MM.1S (cell line): ENCODE results near the gene UBN1.

ENCODE experiments used
- EZH2 ChIP-seq: fragments of 300-600 bp; sonication (generic); optimal IDR thresholded peaks from 2 replicates; pipeline ENCODE3; 2017; ENCODE audit warnings: low read depth, mild to moderate bottlenecking, antibody characterized with exemption, low read length, mixed read lengths
- EZH2phosphoT487 ChIP-seq: fragments of 300-600 bp; sonication (generic); IDR thresholded peaks from 2 replicates; pipeline ENCODE4 v1.6.1; 2018; ENCODE audit warnings: antibody characterized with exemption, low read length
- TF ChIP-seq, protein P1 (sequence below): fragments of 300-600 bp; sonication (generic); IDR thresholded peaks from 2 replicates; pipeline ENCODE4 v1.5.1; 2016; ENCODE audit warnings: antibody characterized with exemption, low read length, mixed read lengths

DNA sequence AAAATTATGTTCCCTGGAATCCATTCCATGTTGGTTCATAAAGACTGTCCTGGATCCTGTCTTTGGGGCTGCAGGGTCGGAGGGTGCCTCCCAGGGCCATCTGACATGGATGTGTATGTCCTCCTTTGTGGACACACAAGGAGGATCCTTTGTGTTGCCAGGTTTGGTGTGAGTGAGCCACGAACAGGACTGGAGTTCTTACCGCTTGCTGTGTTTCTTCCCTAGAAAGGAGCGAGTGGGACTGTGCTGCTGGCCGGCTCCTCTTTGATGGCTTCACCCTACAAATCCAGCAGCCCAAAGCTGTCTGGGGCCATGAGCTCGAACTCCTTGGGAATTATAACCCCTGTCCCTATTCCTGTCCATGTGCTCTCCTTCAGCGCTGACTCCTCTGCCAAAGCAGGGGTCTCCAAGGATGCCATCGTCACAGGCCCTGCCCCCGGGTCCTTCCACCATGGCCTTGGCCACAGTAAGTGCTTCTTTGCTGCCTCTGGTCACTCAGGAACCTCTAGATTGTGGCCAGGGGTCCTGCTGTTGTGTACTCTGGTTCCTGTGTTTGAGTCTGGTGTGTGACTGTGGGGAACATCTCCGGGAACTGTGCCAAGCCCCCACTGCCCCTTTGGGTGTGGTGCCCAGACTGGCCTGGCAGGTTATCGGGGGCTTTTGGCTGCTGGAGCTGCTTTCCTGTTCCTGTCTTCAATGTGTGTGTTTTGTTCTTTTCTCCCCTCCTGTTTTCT is 29.5 kb downstream of the UBN1 start:
- TF ChIP-seq, protein P1, sequence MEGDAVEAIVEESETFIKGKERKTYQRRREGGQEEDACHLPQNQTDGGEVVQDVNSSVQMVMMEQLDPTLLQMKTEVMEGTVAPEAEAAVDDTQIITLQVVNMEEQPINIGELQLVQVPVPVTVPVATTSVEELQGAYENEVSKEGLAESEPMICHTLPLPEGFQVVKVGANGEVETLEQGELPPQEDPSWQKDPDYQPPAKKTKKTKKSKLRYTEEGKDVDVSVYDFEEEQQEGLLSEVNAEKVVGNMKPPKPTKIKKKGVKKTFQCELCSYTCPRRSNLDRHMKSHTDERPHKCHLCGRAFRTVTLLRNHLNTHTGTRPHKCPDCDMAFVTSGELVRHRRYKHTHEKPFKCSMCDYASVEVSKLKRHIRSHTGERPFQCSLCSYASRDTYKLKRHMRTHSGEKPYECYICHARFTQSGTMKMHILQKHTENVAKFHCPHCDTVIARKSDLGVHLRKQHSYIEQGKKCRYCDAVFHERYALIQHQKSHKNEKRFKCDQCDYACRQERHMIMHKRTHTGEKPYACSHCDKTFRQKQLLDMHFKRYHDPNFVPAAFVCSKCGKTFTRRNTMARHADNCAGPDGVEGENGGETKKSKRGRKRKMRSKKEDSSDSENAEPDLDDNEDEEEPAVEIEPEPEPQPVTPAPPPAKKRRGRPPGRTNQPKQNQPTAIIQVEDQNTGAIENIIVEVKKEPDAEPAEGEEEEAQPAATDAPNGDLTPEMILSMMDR: no peak
- TF ChIP-seq EZH2phosphoT487 (no peak), EZH2 (no peak)
